BJ (cell line): Measurements from ENCODE around the gene RMND1. TPM values are rescaled to one million over a fixed set of nuclear protein-coding genes. Genes with fewer than 3 reads are reported as not detected.

ENCODE experiments used
- CTCF ChIA-PET: fragments of 350-600 bp; formaldehyde crosslinking; extraction: SDS; loops from one replicate; lab custom pipeline; 2021; ENCODE audit warnings: antibody characterized with exemption, inconsistent platforms; lab: Yijun Ruan, JAX
- POLR2A ChIA-PET: fragments of 300-600 bp; sonication (Branson Sonifier 250); formaldehyde crosslinking; extraction: SDS; loops from one replicate; lab custom pipeline; 2021; ENCODE audit warnings: antibody characterized with exemption; lab: Charles Lee
- DNase-seq: peaks from one replicate; pipeline ENCODE4 v3.0.0-alpha.2; 2011; ENCODE audit warnings: low read depth
- H3K27me3 ChIP-seq: 2 replicates; pipeline ENCODE4 v1.6.0; 2011; ENCODE audit warnings: low read length; ENCODE audit not compliant: control insufficient read depth, insufficient read depth
- H3K36me3 ChIP-seq: 2 replicates; pipeline ENCODE4 v1.5.1; 2011; ENCODE audit warnings: low read length; ENCODE audit not compliant: control insufficient read depth, insufficient read depth
- H3K4me3 ChIP-seq: 2 replicates; pipeline ENCODE4 v1.5.1; 2011; ENCODE audit warnings: low read depth, mild to moderate bottlenecking, control low read depth, low read length
- polyA plus RNA-seq: library from polyadenylated mRNA; depleted of rRNA; stranded (reverse); fragments of >200 nt; gene quantifications from 2 replicates; pipeline ENCODE4 v1.2.3, GENCODE V29; 2011
- TF ChIP-seq, protein P1 (sequence below): IDR thresholded peaks from 2 replicates; pipeline ENCODE4 v1.5.1; 2011; ENCODE audit warnings: low read depth, mild to moderate bottlenecking, control low read depth, inconsistent platforms, low read length, moderate library complexity; ENCODE audit not compliant: insufficient read depth

RMND1 gene
- polyA plus RNA-seq, 1 experiment: 10.4 TPM

DNA sequence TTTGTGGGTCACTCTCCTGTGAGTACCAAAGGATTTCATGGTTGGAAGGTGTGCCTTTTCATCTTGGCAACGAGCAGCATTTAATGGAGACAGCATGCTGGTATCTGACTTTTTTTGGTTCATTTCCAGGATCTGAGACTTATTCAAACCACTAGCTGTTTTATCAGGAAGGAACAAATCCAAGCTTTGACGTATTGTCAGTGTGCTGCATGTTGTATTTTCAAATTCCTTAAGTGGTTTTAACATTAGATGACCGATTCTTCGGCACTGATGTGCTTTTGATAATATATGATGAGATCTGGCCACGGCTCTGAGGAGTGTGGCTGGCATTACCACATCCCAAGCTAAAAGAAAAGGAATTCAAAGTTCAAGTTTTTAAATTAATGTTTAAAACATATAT is 6.4 kb downstream of the RMND1 start:
- ChIA-PET POLR2A (interaction anchor here (0.7 kb wide), 2 partner anchors 150 to 1138 kb away, joined by 3 to 8 read pairs; no protein-coding TSS in a partner anchor), CTCF (interaction anchor here (0.6 to 1.5 kb wide), 4 partner anchors 12 to 827 kb away, joined by 3 to 5 read pairs (median 3); no protein-coding TSS in a partner anchor)
- DNase-seq: no peak
- Histone ChIP-seq H3K36me3 (peaks cover 2% of the 10 kb centered on the region), H3K27me3 (no peaks in the 10 kb centered on the region), H3K4me3 (no peak overlapping the region)
- TF ChIP-seq, protein P1, sequence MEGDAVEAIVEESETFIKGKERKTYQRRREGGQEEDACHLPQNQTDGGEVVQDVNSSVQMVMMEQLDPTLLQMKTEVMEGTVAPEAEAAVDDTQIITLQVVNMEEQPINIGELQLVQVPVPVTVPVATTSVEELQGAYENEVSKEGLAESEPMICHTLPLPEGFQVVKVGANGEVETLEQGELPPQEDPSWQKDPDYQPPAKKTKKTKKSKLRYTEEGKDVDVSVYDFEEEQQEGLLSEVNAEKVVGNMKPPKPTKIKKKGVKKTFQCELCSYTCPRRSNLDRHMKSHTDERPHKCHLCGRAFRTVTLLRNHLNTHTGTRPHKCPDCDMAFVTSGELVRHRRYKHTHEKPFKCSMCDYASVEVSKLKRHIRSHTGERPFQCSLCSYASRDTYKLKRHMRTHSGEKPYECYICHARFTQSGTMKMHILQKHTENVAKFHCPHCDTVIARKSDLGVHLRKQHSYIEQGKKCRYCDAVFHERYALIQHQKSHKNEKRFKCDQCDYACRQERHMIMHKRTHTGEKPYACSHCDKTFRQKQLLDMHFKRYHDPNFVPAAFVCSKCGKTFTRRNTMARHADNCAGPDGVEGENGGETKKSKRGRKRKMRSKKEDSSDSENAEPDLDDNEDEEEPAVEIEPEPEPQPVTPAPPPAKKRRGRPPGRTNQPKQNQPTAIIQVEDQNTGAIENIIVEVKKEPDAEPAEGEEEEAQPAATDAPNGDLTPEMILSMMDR: no peak

DNA sequence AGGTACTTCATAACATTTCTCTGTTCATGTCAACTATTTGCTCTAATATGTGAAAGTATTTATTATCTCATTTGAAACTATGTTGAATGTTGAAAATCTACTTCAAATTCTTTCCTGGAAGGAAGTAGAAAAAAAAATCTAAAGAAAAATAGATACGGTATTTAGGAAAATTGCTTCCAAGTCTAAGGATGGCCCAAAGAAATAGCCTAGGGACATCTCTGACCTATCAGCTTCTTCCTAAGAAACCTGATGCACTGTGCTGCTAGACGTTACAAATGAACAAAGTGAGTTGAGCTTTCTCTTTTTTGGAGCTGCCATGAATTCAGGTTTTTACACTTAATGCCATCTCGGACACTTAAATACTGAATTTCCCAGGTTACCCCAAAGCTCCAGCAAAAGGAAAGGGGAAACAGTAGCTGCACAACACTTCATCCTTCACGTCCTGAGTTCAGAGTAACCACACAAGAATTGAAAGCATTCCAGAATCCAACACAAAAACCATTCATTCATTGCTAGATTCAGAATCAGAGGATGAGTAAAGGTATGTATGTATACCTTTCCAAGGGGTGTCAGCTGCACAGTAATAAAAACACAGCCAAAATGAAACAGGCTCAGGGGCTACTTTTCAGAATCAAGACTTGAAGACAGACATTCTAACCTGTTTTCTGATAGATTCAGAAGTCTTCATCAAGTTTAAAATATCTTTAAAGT is 7.9 kb downstream of the RMND1 start:
- Histone ChIP-seq H3K27me3 (no peaks in the 10 kb centered on the region), H3K4me3 (no peak overlapping the region), H3K36me3 (peaks cover 2% of the 10 kb centered on the region)
- TF ChIP-seq, protein P1: no peak
- ChIA-PET CTCF (interaction anchor here (0.6 kb wide), 1 partner anchor 495 kb away, joined by 3 read pairs; no protein-coding TSS in a partner anchor), POLR2A (no interaction called here)
- no peak for DNase-seq

DNA sequence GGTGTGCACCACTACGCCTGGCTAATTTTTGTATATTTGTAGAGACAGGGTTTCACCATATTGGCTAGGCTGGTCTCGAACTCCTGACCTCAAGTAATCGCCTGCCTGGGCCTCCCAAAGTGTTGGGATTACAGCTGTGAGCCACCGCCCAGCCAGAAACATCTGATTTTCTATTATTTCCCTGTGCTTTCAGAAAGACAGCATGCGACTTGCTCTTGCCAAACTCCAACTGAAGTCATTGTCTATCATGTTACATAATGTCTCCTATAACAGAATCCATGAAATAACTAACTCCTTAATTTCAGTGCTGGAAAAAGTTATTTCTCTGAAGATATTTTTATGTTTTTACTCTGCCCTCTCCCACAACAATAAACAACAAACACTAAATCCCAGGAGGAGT is 8.5 kb downstream of the RMND1 start:
- TF ChIP-seq, protein P1: no peak
- no peaks in the 10 kb centered on the region for H3K27me3 ChIP-seq
- CTCF ChIA-PET: interaction anchor here (2.0 kb wide), 1 partner anchor 37 kb away, joined by 7 read pairs; no protein-coding TSS in a partner anchor
- POLR2A ChIA-PET: no interaction called here
- H3K4me3 ChIP-seq: no peak overlapping the region
- no peak for DNase-seq
- peaks cover 2% of the 10 kb centered on the region for H3K36me3 ChIP-seq

DNA sequence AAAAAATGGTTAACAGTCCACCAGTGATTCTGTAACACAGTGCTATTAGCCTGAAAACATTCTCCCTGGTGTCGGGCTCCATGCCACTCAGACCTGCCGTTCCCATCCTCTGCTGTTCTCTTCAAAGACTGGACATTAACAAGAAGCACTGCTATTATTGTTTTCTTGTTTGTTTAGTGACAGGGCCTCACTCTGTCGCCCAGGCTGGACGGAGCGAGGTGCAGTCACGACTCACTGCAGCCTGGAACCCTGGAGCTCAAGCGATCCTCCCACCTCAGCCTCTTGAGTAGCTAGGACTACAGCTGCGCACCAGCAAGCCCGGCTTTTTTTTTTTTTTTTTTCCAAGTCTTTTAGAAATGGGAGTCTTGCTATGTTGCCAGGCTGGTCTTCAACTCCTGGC is 9.6 kb downstream of the RMND1 start:
- CTCF ChIA-PET: interaction anchor here (0.6 to 2.0 kb wide), 7 partner anchors 11 to 682 kb away, joined by 3 to 7 read pairs (median 6); a partner anchor contains a TSS
- POLR2A ChIA-PET: no interaction called here
- no peak for DNase-seq
- TF ChIP-seq, protein P1: no peak
- H3K36me3 ChIP-seq: peaks cover 2% of the 10 kb centered on the region
- H3K27me3 ChIP-seq: no peaks in the 10 kb centered on the region
- no peak overlapping the region for H3K4me3 ChIP-seq

DNA sequence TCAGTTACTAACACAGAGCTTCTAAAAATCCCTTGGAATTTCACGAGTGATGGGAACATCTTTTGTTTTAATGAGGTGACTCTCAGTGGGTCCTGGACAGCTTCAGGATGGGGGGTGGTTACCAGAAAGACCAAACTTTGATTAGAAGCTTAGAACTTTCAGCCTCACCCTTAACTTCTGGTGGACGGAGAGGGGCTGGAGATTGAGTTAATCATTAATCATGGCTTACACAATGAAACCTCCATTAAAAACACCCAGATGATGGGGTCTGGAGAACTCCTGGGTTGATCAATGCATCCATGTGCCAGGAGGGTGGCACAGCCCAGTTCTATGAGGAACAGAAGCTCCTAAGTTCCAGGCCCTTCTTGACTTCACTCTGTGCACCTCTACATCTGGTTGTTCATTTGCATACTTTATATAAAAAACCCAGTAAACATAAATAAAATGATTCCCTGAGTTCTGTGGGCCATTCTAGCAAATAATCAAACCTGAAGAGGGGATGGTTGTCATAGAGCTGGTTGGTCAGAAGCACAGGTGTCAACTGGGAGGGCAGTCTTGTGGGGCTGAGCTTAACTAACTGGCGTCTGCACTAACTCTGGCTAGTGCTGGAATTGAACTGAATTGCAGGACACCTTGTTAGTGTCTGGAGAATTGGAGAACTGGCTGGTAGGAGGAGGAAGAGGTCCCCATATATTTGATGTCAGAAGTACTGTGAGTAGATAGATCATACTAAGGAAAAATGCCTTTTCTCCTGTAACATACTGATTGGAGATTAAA is 10.3 kb downstream of the RMND1 start:
- ChIA-PET CTCF (interaction anchor here (1.0 to 2.0 kb wide), 11 partner anchors 10 to 683 kb away, joined by 3 to 11 read pairs (median 5); a partner anchor contains a TSS), POLR2A (no interaction called here)
- Histone ChIP-seq H3K27me3 (no peaks in the 10 kb centered on the region), H3K36me3 (peaks cover 2% of the 10 kb centered on the region), H3K4me3 (no peak overlapping the region)
- TF ChIP-seq, protein P1: no peak
- DNase-seq: no peak
